Measurements from ENCODE around the gene PCDHGA4.
"Not testable (repeated sequence)": the region's sequence is repeated elsewhere in the genome, so short reads cannot be mapped to it uniquely, and the experiment has no call there.

PCDHGA4 gene

GRCh38 chr5:141371572-141372475, 17.0 kb downstream of the PCDHGA4 start:
- ChIA-PET CTCF (interaction anchor here (0.9 to 2.7 kb wide), 6 partner anchors 10 to 186 kb away, joined by 3 to 8 read pairs (median 4); partner anchors contain the start of genes PCDHGA10, PCDHGA11, PCDHGA2 and PCDHGC3), POLR2A (no interaction called here)
- TF ChIP-seq, protein P1, sequence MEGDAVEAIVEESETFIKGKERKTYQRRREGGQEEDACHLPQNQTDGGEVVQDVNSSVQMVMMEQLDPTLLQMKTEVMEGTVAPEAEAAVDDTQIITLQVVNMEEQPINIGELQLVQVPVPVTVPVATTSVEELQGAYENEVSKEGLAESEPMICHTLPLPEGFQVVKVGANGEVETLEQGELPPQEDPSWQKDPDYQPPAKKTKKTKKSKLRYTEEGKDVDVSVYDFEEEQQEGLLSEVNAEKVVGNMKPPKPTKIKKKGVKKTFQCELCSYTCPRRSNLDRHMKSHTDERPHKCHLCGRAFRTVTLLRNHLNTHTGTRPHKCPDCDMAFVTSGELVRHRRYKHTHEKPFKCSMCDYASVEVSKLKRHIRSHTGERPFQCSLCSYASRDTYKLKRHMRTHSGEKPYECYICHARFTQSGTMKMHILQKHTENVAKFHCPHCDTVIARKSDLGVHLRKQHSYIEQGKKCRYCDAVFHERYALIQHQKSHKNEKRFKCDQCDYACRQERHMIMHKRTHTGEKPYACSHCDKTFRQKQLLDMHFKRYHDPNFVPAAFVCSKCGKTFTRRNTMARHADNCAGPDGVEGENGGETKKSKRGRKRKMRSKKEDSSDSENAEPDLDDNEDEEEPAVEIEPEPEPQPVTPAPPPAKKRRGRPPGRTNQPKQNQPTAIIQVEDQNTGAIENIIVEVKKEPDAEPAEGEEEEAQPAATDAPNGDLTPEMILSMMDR (IDR thresholded peaks at IDR 0.05; ENCODE audit: control extremely low read depth, extremely low read depth, low read depth, missing control alignments): no peak
- DNase-seq (ENCODE audit: extremely low spot score): no peak

- CTCF ChIA-PET: interaction anchor here (1.1 to 1.8 kb wide), 3 partner anchors 21 to 39 kb away, joined by 3 to 6 read pairs (median 4); partner anchors contain the start of gene PCDHGA10
- TF ChIP-seq, protein P1 (IDR thresholded peaks at IDR 0.05; ENCODE audit: control extremely low read depth, extremely low read depth, low read depth, missing control alignments): peak; percentile 32
- POLR2A ChIA-PET: no interaction called here
- no peak for DNase-seq (ENCODE audit: extremely low spot score)
Observed at GRCh38 chr5:141373673-141374317, 19.0 kb downstream of the PCDHGA4 start, which contains the start of gene PCDHGA6. Gene PCDHGA6, plus strand, starts transcription at chr5:141373891. Its CDS starts 193 bp downstream, at chr5:141374084.

DNA sequence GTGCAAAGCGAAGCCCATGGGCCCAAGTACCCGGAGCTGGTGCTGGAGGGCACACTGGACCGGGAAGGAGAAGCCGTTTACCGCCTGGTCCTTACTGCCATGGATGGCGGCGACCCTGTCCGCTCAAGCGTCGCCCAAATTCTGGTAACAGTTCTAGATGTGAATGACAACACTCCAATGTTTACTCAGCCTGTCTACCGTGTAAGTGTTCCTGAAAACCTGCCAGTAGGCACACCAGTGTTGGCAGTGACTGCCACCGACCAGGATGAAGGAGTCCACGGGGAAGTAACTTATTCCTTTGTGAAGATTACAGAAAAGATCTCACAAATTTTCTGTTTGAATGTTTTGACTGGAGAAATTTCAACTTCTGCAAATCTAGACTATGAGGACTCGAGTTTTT, 19.8 kb downstream of the PCDHGA4 start:
- ChIA-PET POLR2A (no interaction called here), CTCF (interaction anchor here (1.0 to 1.8 kb wide), 4 partner anchors 10 to 39 kb away, joined by 3 to 6 read pairs (median 4); partner anchors contain the start of genes PCDHGA10 and PCDHGA5)

DNA sequence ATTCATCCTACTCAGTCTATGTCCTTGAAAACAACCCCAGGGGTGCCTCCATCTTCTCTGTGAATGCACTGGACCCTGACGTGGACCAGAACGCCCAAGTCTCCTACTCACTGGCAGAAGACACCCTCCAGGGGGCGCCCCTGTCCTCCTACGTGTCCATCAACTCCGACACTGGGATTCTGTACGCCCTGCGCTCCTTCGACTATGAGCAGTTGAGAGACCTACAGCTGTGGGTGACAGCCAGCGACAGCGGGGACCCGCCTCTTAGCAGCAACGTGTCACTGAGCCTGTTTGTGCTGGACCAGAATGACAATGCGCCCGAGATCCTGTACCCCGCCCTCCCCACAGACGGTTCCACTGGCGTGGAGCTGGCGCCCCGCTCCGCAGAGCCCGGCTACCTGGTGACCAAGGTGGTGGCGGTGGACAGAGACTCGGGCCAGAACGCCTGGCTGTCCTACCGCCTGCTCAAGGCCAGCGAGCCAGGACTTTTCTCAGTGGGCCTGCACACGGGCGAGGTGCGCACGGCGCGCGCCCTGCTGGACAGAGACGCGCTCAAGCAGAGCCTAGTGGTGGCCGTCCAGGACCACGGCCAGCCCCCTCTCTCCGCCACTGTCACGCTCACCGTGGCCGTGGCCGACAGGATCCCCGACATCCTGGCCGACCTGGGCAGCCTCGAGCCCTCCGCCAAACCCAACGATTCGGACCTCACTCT, 20.8 kb downstream of the PCDHGA4 start:
- DNase-seq (ENCODE audit: extremely low spot score); POLR2A ChIA-PET: not testable (repeated sequence)
- CTCF ChIA-PET: interaction anchor here (1.0 kb wide), 1 partner anchor 11 kb away, joined by 3 read pairs; the partner anchor contains the start of gene PCDHGA5

More for the DNA sequence above, 19.8 kb downstream of the PCDHGA4 start:
- DNase-seq (ENCODE audit: extremely low spot score): no peak
- TF ChIP-seq, protein P1 (IDR thresholded peaks at IDR 0.05; ENCODE audit: control extremely low read depth, extremely low read depth, low read depth, missing control alignments): no peak

GRCh38 chr5:141382469-141383294, 27.9 kb downstream of the PCDHGA4 start, which contains the start of gene PCDHGA7:
Gene PCDHGA7, plus strand, starts transcription at chr5:141382742. Its CDS starts 158 bp downstream, at chr5:141382900.
- DNase-seq (ENCODE audit: extremely low spot score): peak; percentile 47
- ChIA-PET POLR2A (no interaction called here), CTCF (interaction anchor here (1.1 to 1.2 kb wide), 2 partner anchors 23 to 38 kb away, joined by 3 read pairs; partner anchors contain the start of gene PCDHGA11)
- TF ChIP-seq, protein P1 (IDR thresholded peaks at IDR 0.05; ENCODE audit: control extremely low read depth, extremely low read depth, low read depth, missing control alignments): peak; percentile 36

DNA sequence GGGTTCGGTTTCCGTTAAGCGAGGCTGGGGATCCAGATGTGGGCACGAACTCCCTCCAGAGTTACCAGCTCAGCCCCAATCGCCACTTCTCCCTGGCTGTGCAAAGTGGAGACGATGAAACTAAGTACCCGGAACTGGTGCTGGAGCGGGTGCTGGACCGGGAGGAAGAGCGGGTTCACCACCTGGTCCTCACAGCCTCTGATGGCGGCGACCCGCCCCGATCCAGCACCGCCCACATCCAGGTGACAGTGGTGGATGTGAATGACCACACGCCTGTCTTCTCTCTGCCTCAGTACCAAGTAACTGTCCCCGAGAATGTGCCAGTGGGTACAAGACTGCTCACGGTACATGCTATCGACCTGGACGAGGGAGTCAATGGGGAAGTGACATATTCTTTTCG, 28.5 kb downstream of the PCDHGA4 start:
- TF ChIP-seq, protein P1 (IDR thresholded peaks at IDR 0.05; ENCODE audit: control extremely low read depth, extremely low read depth, low read depth, missing control alignments): no peak
- POLR2A ChIA-PET: no interaction called here
- CTCF ChIA-PET: interaction anchor here (1.1 to 1.2 kb wide), 2 partner anchors 22 to 38 kb away, joined by 3 read pairs; partner anchors contain the start of gene PCDHGA11
- DNase-seq (ENCODE audit: extremely low spot score): no peak
